ENCODE data around the gene COL10A1.
A peak's percentile ranks its signal among the peaks of the same experiment; 100 is the strongest.

Gene COL10A1

DNA sequence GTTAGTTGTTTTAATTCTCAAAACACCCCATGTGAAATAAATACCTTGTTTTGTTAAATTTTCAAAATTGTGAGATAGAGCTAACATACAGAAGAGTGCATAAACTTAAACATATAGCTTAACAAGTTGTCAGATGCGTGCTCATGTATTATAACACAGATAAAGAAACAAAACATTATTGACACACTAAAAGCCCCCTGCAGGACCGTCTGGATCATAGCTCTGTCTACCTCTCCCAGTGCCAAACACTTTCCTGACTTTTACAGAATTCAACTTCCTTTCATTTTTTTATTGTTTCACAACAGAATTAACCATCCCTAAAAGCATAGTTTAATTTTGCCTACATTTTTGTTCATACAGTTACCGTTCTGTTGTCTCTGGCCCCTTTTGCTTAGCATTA, 47.4 kb downstream of the COL10A1 start:
- no peak for DNase-seq

DNA sequence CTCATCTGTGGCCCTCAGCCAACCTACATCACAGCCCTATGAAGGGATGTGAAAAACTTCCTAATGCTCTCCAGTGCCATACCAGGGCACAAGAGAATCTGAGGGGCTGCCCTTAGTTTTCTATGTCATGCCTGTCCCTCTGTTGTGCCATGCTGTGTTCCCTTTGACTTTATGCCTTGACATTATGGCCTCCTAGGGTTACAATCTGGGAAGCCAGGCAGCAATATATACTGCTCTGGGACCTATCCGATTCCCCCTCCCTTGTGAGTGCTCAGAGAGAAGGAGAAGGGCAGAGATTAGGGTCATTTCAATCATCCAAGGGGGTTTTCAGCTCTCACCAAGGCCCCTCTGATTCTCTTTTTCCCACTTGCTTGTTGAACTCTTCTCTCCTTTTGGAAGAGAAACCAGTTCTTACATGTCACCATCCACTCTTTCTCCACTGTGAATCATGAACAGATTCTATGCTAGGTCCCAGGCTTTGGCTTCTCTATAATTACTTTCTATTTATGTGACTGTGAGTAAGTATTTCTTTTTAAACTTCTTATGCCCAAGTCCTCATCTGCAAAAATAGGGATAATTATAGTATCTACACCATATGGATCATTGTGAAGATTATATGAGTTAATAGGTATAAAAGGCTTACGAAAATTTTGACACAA, 51.1 kb downstream of the COL10A1 start:
- no peak for DNase-seq

DNA sequence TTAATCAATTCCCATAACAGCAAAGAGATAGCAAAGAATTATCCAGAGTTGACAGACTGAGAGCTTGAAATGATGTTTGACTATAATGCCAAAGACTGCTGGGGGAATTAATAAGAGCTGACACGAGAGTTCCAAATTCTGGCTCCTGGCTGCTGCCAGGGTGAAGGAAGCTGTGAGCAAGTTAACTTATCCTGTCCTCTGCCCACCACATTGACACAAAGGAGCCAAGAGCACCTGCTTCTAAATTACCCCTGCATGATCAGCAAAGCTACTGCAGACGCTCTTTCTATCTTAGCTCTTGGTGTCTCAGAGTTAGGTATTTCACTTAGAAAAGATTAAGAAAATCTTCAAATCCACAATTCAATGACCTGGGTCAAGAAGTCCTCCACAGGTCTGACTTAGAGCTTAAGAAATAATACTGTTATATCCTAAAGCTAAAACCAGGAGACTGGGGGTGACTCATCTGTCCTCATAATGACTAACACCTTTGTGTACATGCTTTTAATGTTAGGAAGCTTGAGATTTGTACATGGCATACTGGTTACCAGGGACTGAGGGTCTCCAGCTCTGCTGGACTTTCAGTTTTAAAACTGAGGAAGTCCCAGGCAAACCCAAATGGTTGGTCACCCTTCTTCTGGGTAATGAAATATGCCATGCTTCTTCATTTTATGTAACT, 52.0 kb downstream of the COL10A1 start:
- DNase-seq: no peak

DNA sequence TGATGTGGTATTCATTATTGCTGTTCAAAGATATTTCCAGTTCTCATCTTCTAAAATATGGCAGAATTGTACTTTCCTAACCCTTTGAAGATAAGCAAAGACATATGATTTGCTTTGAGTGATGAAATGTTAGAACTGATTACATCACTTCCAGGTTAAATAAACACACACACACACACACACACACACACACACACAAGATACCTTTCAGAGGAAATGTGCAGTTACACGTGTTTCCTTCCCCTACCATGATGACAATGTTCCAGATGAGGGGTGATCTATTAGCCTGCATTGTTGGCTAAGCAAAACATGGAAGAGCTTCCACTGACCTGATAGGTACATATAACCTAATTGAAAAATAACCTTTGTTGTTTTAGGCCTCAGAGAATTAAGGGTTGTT, 53.6 kb downstream of the COL10A1 start:
- no peak for DNase-seq

DNA sequence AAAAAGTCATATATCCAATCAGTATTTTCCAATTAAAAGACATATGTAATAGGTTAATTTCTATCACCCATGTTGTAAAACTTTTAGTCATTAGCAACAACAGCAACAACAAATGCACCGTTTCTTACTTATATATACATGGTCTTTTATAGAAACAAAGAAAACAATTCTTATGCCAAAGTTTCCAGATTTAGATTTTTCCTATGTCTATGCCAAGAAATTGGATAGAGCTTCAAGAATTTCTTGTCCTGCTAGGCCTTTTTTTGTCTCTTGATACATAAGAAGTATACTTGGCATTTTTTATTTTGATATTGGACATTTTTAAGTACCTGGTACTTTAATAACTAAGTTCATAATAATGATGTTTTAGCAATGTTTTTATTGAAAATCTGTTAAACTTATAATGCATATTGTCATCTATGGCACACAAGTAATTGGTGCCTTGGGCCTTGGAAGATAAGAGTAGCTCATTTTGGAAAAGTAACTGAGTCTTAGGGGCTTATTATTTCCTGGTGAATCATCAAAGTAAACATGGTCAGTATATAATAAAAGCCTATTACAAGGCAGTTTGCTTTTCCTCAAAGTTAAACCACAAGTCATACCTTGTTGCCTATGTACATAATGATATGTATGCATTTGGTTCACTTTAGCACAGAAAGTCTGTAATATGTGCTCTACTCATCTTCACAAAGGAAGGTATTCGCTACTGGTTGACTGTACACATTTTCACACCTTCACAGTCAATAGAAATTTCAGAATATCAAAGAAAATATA, 55.1 kb downstream of the COL10A1 start:
- DNase-seq: peak; percentile 11

DNA sequence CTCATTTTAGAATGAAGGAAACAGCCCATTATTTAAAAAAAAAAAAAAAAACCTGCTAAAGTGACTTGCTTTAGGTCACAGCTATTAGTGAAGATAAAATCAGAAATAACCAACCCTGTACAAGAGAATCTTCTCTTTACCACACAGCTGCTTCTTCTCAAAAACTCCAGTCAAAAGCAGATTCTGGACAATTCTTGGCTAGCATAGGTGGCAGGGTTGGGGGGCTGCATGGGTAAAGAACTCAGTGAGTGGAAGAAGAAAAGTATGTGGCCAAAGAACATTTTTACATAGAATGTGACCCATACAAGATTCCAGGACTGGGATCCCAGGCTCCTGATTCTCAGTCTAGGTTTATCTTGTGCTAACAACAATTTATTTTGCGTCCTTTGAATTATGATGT, 55.8 kb downstream of the COL10A1 start:
- no peak for DNase-seq

Measured in NCI-H748 treated with DMSO at 0.1 percent for 48 hours (cell line).